Measurements from ENCODE around the gene SPDYE5.
A peak's percentile ranks its signal among the peaks of the same experiment; 100 is the strongest.

SPDYE5 gene

GRCh38 chr7:75531359-75531821, 39.3 kb downstream of the SPDYE5 start:
- TF ChIP-seq CTCF (conservative IDR thresholded peaks at IDR 0.05; ENCODE audit: low read depth, low read length): no peak
- peak; percentile 2 for DNase-seq (ENCODE audit: low read depth)
- H3K4me3 ChIP-seq (ENCODE audit: low read depth, low read length): no peak overlapping the region

- H3K4me3 ChIP-seq (ENCODE audit: low read depth, low read length): no peak overlapping the region
- no peak for DNase-seq (ENCODE audit: low read depth)
- TF ChIP-seq CTCF (conservative IDR thresholded peaks at IDR 0.05; ENCODE audit: low read depth, low read length): no peak
Measured at GRCh38 chr7:75532639-75533038, 40.5 kb downstream of the SPDYE5 start.

- no peak for TF ChIP-seq CTCF (conservative IDR thresholded peaks at IDR 0.05; ENCODE audit: low read depth, low read length)
- DNase-seq (ENCODE audit: low read depth): no peak
- H3K4me3 ChIP-seq (ENCODE audit: low read depth, low read length): no peak overlapping the region
Measured at GRCh38 chr7:75533926-75534325, 41.8 kb downstream of the SPDYE5 start.

GRCh38 chr7:75534727-75535307, 42.7 kb downstream of the SPDYE5 start:
- H3K4me3 ChIP-seq (ENCODE audit: low read depth, low read length): no peak overlapping the region
- DNase-seq (ENCODE audit: low read depth): peak; percentile 74
- TF ChIP-seq CTCF (conservative IDR thresholded peaks at IDR 0.05; ENCODE audit: low read depth, low read length): no peak

- no peak overlapping the region for H3K4me3 ChIP-seq (ENCODE audit: low read depth, low read length)
- no peak for TF ChIP-seq CTCF (conservative IDR thresholded peaks at IDR 0.05; ENCODE audit: low read depth, low read length)
- no peak for DNase-seq (ENCODE audit: low read depth)
Measured at GRCh38 chr7:75536491-75536890, 44.4 kb downstream of the SPDYE5 start.

GRCh38 chr7:75536940-75537538, 44.9 kb downstream of the SPDYE5 start:
- no peak overlapping the region for H3K4me3 ChIP-seq (ENCODE audit: low read depth, low read length)
- no peak for DNase-seq (ENCODE audit: low read depth)
- TF ChIP-seq CTCF (conservative IDR thresholded peaks at IDR 0.05; ENCODE audit: low read depth, low read length): no peak

- no peak for DNase-seq (ENCODE audit: low read depth)
- H3K4me3 ChIP-seq (ENCODE audit: low read depth, low read length): no peak overlapping the region
- no peak for TF ChIP-seq CTCF (conservative IDR thresholded peaks at IDR 0.05; ENCODE audit: low read depth, low read length)
Measured at GRCh38 chr7:75537731-75538130, 45.6 kb downstream of the SPDYE5 start.

Measured in choroid plexus epithelial cell (primary cell).